MM.1S (cell line): ENCODE measurements around the gene HGS.

Source experiments
- CTCF ChIP-seq: fragments of 300-600 bp; sonication (generic); IDR thresholded peaks from 2 replicates; pipeline ENCODE4 v1.5.1; 2016; ENCODE audit warnings: antibody characterized with exemption, low read length, mixed read lengths
- EZH2 ChIP-seq: fragments of 300-600 bp; sonication (generic); optimal IDR thresholded peaks from 2 replicates; pipeline ENCODE3; 2017; ENCODE audit warnings: low read depth, mild to moderate bottlenecking, antibody characterized with exemption, low read length, mixed read lengths

GRCh38 chr17:81688616-81689015 is 4.8 kb downstream of the HGS start:
- TF ChIP-seq CTCF (no peak), EZH2 (no peak)
